K562 (cell line): ENCODE data around the gene ST7. TPM values are rescaled to one million over a fixed set of nuclear protein-coding genes. Genes with fewer than 3 reads are reported as not detected.

Source experiments
- ATAC-seq: fragments of 200-7000 bp; cut with Tn5 transposase; 3 replicates; pipeline ENCODE4 v1.9.1; 2020; ENCODE audit warnings: moderate library complexity
- BruUV-seq: library from RNA; stranded (reverse); fragments of 400-500 nt; replicated peaks from 2 replicates; lab custom pipeline; 2021; lab: Mats Ljungman, UMichigan
- CTCF ChIA-PET: fragments of 300-600 bp; formaldehyde crosslinking; extraction: SDS; loops from one replicate; lab custom pipeline; 2021; ENCODE audit warnings: low intra/inter-chr PET ratio; lab: Yijun Ruan, JAX
- POLR2A ChIA-PET: fragments of 300-600, 350-650 bp; sonication (Branson Sonifier 250); formaldehyde crosslinking; extraction: SDS; loops from one replicate; lab custom pipeline; 2021; ENCODE audit warnings: antibody characterized with exemption, inconsistent platforms; lab: Yijun Ruan, JAX
- DNase-seq, 4 experiments: peaks; one replicate each; pipeline versions ENCODE4 v3.0.0 to v3.0.0-alpha.2; 2011 to 2018; ENCODE audit warnings: low spot score in 3 of 4, mixed read lengths in 3 of 4; ENCODE audit errors: extremely low read depth in 1 of 4
- FAIRE-seq: peaks from 2 replicates; lab custom pipeline; 2011; peaks lifted over from hg19 to GRCh38; lab: Jason Lieb, UNC
- H2AFZ ChIP-seq: 2 replicates; pipeline ENCODE4 v1.6.0; 2011; ENCODE audit warnings: low read depth, low read length, control low read depth, inconsistent platforms
- H3K27ac ChIP-seq: fragments of 200-600 bp; 3 replicates; pipeline ENCODE4 v1.8.0; 2011; ENCODE audit warnings: low read depth, mild to moderate bottlenecking, control low read depth, inconsistent platforms, low read length, moderate library complexity, mixed read lengths; ENCODE audit errors: extremely low read depth
- H3K27me3 ChIP-seq, 2 experiments: fragments of 300-600 bp in 1 of 2; 2 replicates in 1 of 2; 3 replicates in 1 of 2; pipeline versions ENCODE4 v1.6.0 to v1.8.0; 2011; ENCODE audit warnings: inconsistent platforms in 2 of 2, low read length in 2 of 2, mild to moderate bottlenecking in 1 of 2, mixed read lengths in 1 of 2, moderate library complexity in 1 of 2; ENCODE audit not compliant: control insufficient read depth in 2 of 2, insufficient read depth in 2 of 2
- H3K36me3 ChIP-seq: fragments of 300-600 bp; 3 replicates; pipeline ENCODE4 v1.8.0; 2011; ENCODE audit warnings: mild to moderate bottlenecking, low read length, inconsistent platforms; ENCODE audit not compliant: control insufficient read depth, insufficient read depth
- H3K4me1 ChIP-seq, 2 experiments: fragments of 200-600 bp in 1 of 2; replicated peaks in 1 of 2; 2 replicates in 1 of 2; 3 replicates in 1 of 2; pipeline versions ENCODE4 v1.5.1 to v1.8.0; 2011; ENCODE audit warnings: inconsistent platforms in 2 of 2, low read length in 2 of 2, mild to moderate bottlenecking in 1 of 2, mixed read lengths in 1 of 2, moderate library complexity in 1 of 2; ENCODE audit not compliant: control insufficient read depth in 2 of 2, insufficient read depth in 2 of 2
- H3K4me2 ChIP-seq: 2 replicates; pipeline ENCODE4 v1.6.1; 2011; ENCODE audit warnings: low read length, control low read depth, inconsistent platforms, mixed read lengths; ENCODE audit not compliant: insufficient read depth
- H3K4me3 ChIP-seq: fragments of 200-600 bp; sonication (generic), shearing (Covaris generic); 2 replicates; pipeline ENCODE4 v1.5.1; 2016; ENCODE audit warnings: control low read depth, inconsistent platforms
- H3K79me2 ChIP-seq: fragments of 200-600 bp; 3 replicates; pipeline ENCODE4 v1.8.0; 2011; ENCODE audit warnings: low read length, inconsistent platforms; ENCODE audit not compliant: control insufficient read depth, insufficient read depth
- H3K9ac ChIP-seq, 2 experiments: 2 replicates each; pipeline versions ENCODE4 v1.6.0 to v1.6.1; 2011; ENCODE audit warnings: low read depth in 2 of 2, low read length in 2 of 2, control low read depth in 1 of 2, inconsistent platforms in 1 of 2, mild to moderate bottlenecking in 1 of 2, mixed read lengths in 1 of 2; ENCODE audit not compliant: insufficient read depth in 1 of 2
- H3K9me1 ChIP-seq: one replicate; pipeline ENCODE4 v1.6.0; 2011; ENCODE audit warnings: inconsistent platforms, mild to moderate bottlenecking, low read length, moderate library complexity; ENCODE audit not compliant: control insufficient read depth, insufficient read depth
- H3K9me3 ChIP-seq: replicated peaks from 2 replicates; pipeline ENCODE4 v1.5.1; 2011; ENCODE audit warnings: low read depth, low read length, inconsistent platforms; ENCODE audit not compliant: control insufficient read depth, insufficient read depth
- H4K20me1 ChIP-seq: replicated peaks from 2 replicates; pipeline ENCODE4 v1.6.1; 2011; ENCODE audit warnings: low read length, inconsistent platforms, mixed read lengths; ENCODE audit not compliant: control insufficient read depth, insufficient read depth
- BACH1 ChIP-seq: fragments of 200-800 bp; sonication (Bioruptor generic); IDR thresholded peaks from 2 replicates; pipeline ENCODE4 v1.6.1; 2016; ENCODE audit warnings: missing genetic modification characterization, missing compliant biosample characterization
- CREB1 ChIP-seq, 2 experiments: sonication (generic) in 1 of 2; formaldehyde crosslinking in 1 of 2; IDR thresholded peaks; 2 replicates each; pipeline versions ENCODE4 v1.6.1 to v1.8.0; 2012 to 2022; ENCODE audit warnings: inconsistent platforms in 1 of 2, mild to moderate bottlenecking in 1 of 2, missing genetic modification reagents in 1 of 2, moderate library complexity in 1 of 2
- HNRNPL ChIP-seq: fragments of 200-400 bp; formaldehyde crosslinking; IDR thresholded peaks from 2 replicates; pipeline ENCODE4 v1.6.1; 2017; ENCODE audit warnings: low read depth, mild to moderate bottlenecking, low read length
- POU5F1 ChIP-seq: fragments of 150-350 bp; IDR thresholded peaks from 2 replicates; pipeline ENCODE4 v1.6.1; 2014; ENCODE audit warnings: borderline replicate concordance, low read length, low read depth, mild to moderate bottlenecking; ENCODE audit not compliant: partially characterized antibody
- SIRT6 ChIP-seq: IDR thresholded peaks from one replicate; pipeline ENCODE4 v1.6.1; 2012; ENCODE audit warnings: low read depth, mild to moderate bottlenecking, control low read depth, inconsistent platforms, low read length, moderate library complexity
- SRF ChIP-seq, 2 experiments: fragments of 250-450, 450-650 bp in 1 of 2; sonication (Bioruptor Pico) in 1 of 2; sonication (generic) in 1 of 2; formaldehyde crosslinking; IDR thresholded peaks; 2 replicates each; pipeline versions ENCODE4 v1.5.0 to v1.5.1; 2020 to 2022; ENCODE audit warnings: mild to moderate bottlenecking in 1 of 2, missing genetic modification reagents in 1 of 2
- ZFP36 ChIP-seq: fragments of 150-350 bp; IDR thresholded peaks from 2 replicates; pipeline ENCODE4 v1.6.1; 2018; ENCODE audit warnings: low read length, low read depth; ENCODE audit not compliant: partially characterized antibody
- WGBS: fragments of 100-300 bp; shearing (Covaris generic); methylation state at CpG from one replicate; pipeline ENCODE4 v1.1.6; 2016; ENCODE audit warnings: low coverage, mixed read lengths; ENCODE audit not compliant: insufficient coverage; ENCODE audit errors: missing lambda C conversion rate; 5-methylcytosine and 5-hydroxymethylcytosine counted together
- in situ Hi-C: fragments of 300-500 bp; cut with MboI; formaldehyde crosslinking; loops from 4 replicates; pipeline ENCODE4 v1.15.0; 2018; ENCODE audit warnings: inconsistent platforms, mixed read lengths
- intact Hi-C: fragments of 100-400 bp; cut with micrococcal nuclease; formaldehyde crosslinking; loops from 2 replicates; pipeline ENCODE4 v1.14.2; 2022
- polyA plus RNA-seq, 8 experiments: library from polyadenylated mRNA; depleted of rRNA in 4 of 8; stranded (reverse) in 5 of 8; unstranded in 3 of 8; fragments of >200 nt; fragmentation: Nextera tagmentation in 2 of 8; fragmentation: Illumina TruSeq in 1 of 8; extraction: Ambion mirVana in 2 of 8; extraction: Trizol in 1 of 8; gene quantifications; 2 replicates each; pipeline versions ENCODE4 v1.2.1 to v1.2.3, GENCODE V29; 2011 to 2014; ENCODE audit warnings: inconsistent platforms in 1 of 8, missing spikeins in 1 of 8
- total RNA-seq, 7 experiments: library from RNA; depleted of rRNA in 6 of 7; stranded (reverse); fragments of >200 nt in 6 of 7; fragmentation: Illumina TruSeq in 2 of 7; extraction: Trizol in 2 of 7; gene quantifications; 2 replicates each; pipeline versions ENCODE4 v1.2.1 to v1.2.3, GENCODE V29; 2011 to 2021; ENCODE audit warnings: low replicate concordance in 1 of 7
- TF ChIP-seq, protein P1 (sequence below): fragments of 450-650 bp; formaldehyde crosslinking; IDR thresholded peaks from 2 replicates; pipeline ENCODE4 v1.4.0; 2022; ENCODE audit warnings: missing genetic modification characterization
- TF ChIP-seq, protein P2 (sequence below): IDR thresholded peaks from 2 replicates; pipeline ENCODE4 v1.6.1; 2011; ENCODE audit warnings: borderline replicate concordance, low read depth, mild to moderate bottlenecking, moderate library complexity, low read length; ENCODE audit not compliant: insufficient read depth, poor library complexity, severe bottlenecking
- TF ChIP-seq, protein P3 (sequence below), 2 experiments: fragments of 450-650 bp; conservative IDR thresholded peaks; 2 replicates each; pipeline ENCODE4 v1.6.1; 2017; ENCODE audit warnings: mild to moderate bottlenecking in 2 of 2, moderate library complexity in 2 of 2
- TF ChIP-seq, protein P4 (sequence below), 3 experiments: fragments of 200-800 bp in 1 of 3; sonication (Bioruptor generic) in 1 of 3; sonication (generic) in 1 of 3; formaldehyde crosslinking in 1 of 3; IDR thresholded peaks; 2 replicates each; pipeline versions ENCODE4 v1.6.1 to v1.8.0; 2016 to 2022; ENCODE audit warnings: mild to moderate bottlenecking in 2 of 3, missing compliant biosample characterization in 2 of 3, missing genetic modification characterization in 2 of 3, missing genetic modification reagents in 1 of 3

Gene ST7
- total and polyA plus RNA-seq, 9 of the 15 experiments (the other 6 are each of a cell fraction or from before 2014, with no cell fraction given), result 23.9 to 56.3 (median 36.9) TPM

DNA sequence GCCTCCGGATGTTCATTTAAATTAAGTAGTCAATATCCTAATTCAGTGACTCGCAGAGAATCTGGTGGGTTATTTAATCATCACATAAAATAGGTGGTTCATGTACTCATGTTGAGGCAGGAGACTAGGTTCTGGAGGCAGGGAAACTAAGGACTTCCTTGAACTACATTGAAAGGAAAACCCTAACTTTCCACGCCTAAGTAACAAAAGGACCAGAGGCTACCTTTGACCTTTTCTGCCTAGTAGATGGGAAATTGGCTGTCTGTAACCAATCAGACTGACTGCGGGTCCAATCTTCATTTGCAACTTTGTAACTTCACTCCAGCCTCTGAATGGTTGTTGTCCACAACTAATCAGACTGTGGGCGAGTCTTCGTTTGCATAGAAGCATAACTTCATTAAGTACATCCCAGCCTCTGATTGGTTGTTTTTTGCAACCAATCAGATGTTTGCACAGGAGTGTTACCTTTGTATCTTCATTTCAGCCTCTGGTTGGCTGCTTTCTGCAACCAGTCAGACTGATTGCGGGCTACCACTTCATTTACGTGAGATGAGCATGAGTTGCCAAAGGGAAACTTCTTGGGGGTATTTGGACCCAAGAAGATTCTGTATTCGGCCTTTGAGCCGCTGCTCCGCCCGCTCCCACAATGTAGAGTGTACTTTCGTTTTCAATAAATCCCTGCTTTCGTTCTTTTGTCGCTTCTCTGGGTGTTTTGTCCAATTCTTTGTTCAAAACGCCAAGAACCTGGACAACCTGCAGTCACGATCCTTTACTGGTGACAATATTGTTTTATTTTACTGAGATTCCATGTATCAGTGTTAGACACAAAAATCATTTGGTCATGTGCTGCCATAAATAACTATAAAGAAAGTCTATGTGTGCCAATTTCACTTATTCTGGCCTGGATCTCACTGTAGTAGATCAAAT is 1.7 kb upstream of the ST7 start:
- ATAC-seq, result peak; percentile 66
- POLR2A ChIA-PET, result interaction anchor here (0.7 to 5.0 kb wide), 5 partner anchors 8 to 95 kb away, joined by 3 to 40 read pairs (median 3); no protein-coding TSS in a partner anchor
- Histone ChIP-seq H3K9ac (peak overlapping the region; percentile 13 to 96; a peak in 3 of 4 replicates), H3K36me3 (peaks cover 7% of the 10 kb centered on the region; the same call in 1 of the 3 replicates), H3K9me3 (no peaks in the 10 kb centered on the region), H2AFZ (peak overlapping the region; percentile 98), H3K27ac (peak overlapping the region; percentile 95), H3K4me2 (peak overlapping the region; percentile 75), H3K4me3 (peak overlapping the region; percentile 31), H3K27me3 (no peaks in the 10 kb centered on the region), H3K4me1 (peaks cover 27 to 54% of the 10 kb centered on the region in 2 experiments), H4K20me1 (no peaks in the 10 kb centered on the region), H3K79me2 (peaks cover 31% of the 10 kb centered on the region), H3K9me1 (no peaks in the 10 kb centered on the region)
- BruUV-seq, result no TSS peak
- in situ Hi-C loops, result loop anchor here (25.0 kb wide), 1 partner anchor 1236 kb away; the partner anchor contains the start of gene LSM8
- CTCF ChIA-PET, result no interaction called here
- WGBS, result 9% methylated on average over 17 of the region's 17 CpGs
- intact Hi-C loops, result loop anchor here (1.0 to 10.0 kb wide), 5 partner anchors 74 to 1233 kb away; partner anchors contain the start of genes LSM8 and TES
- DNase-seq, result peak; percentile 75 to 96 (median 82)
- FAIRE-seq, result peak; percentile 94
- TF ChIP-seq CREB1 (IDR thresholded peaks at IDR 0.05) (no peak), CREB1 (CRISPR knock-in tag; IDR thresholded peaks at IDR 0.05) (no peak), BACH1 (tag) (0 out of 2 replicates have a peak, but pooled peaks have one; percentile 6), SIRT6 (no peak), ZFP36 (no peak), SRF (CRISPR knock-in tag; IDR thresholded peaks at IDR 0.05) (peak in 1 of 2 experiments; percentile 7; a peak in 1 of 4 replicates), HNRNPL (no peak), POU5F1 (no peak)
- TF ChIP-seq, protein P1, sequence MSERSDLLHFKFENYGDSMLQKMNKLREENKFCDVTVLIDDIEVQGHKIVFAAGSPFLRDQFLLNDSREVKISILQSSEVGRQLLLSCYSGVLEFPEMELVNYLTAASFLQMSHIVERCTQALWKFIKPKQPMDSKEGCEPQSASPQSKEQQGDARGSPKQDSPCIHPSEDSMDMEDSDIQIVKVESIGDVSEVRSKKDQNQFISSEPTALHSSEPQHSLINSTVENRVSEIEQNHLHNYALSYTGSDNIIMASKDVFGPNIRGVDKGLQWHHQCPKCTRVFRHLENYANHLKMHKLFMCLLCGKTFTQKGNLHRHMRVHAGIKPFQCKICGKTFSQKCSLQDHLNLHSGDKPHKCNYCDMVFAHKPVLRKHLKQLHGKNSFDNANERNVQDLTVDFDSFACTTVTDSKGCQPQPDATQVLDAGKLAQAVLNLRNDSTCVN (CRISPR knock-in tag), result no peak
- TF ChIP-seq, protein P2, sequence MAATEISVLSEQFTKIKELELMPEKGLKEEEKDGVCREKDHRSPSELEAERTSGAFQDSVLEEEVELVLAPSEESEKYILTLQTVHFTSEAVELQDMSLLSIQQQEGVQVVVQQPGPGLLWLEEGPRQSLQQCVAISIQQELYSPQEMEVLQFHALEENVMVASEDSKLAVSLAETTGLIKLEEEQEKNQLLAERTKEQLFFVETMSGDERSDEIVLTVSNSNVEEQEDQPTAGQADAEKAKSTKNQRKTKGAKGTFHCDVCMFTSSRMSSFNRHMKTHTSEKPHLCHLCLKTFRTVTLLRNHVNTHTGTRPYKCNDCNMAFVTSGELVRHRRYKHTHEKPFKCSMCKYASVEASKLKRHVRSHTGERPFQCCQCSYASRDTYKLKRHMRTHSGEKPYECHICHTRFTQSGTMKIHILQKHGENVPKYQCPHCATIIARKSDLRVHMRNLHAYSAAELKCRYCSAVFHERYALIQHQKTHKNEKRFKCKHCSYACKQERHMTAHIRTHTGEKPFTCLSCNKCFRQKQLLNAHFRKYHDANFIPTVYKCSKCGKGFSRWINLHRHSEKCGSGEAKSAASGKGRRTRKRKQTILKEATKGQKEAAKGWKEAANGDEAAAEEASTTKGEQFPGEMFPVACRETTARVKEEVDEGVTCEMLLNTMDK, result no peak
- TF ChIP-seq, protein P3, sequence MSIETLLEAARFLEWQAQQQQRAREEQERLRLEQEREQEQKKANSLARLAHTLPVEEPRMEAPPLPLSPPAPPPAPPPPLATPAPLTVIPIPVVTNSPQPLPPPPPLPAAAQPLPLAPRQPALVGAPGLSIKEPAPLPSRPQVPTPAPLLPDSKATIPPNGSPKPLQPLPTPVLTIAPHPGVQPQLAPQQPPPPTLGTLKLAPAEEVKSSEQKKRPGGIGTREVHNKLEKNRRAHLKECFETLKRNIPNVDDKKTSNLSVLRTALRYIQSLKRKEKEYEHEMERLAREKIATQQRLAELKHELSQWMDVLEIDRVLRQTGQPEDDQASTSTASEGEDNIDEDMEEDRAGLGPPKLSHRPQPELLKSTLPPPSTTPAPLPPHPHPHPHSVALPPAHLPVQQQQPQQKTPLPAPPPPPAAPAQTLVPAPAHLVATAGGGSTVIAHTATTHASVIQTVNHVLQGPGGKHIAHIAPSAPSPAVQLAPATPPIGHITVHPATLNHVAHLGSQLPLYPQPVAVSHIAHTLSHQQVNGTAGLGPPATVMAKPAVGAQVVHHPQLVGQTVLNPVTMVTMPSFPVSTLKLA (conservative IDR thresholded peaks at IDR 0.05), result peak; percentile 9 to 24; a peak in 1 of 4 replicates
- TF ChIP-seq, protein P4, sequence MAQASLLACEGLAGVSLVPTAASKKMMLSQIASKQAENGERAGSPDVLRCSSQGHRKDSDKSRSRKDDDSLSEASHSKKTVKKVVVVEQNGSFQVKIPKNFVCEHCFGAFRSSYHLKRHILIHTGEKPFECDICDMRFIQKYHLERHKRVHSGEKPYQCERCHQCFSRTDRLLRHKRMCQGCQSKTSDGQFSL (CRISPR knock-in tag; IDR thresholded peaks at IDR 0.05), result no peak
- TF ChIP-seq, protein P4 (tag; IDR thresholded peaks at IDR 0.05), result no peak
